ENCODE results near the gene MAP3K3. TPM values are rescaled to one million over a fixed set of nuclear protein-coding genes. Genes with fewer than 3 reads are reported as not detected.

MAP3K3 gene
- total and polyA plus RNA-seq, 2 donors (not counting 3 experiments of a cell fraction or from before 2014, with no cell fraction given): 56.6 to 81.0 TPM

DNA sequence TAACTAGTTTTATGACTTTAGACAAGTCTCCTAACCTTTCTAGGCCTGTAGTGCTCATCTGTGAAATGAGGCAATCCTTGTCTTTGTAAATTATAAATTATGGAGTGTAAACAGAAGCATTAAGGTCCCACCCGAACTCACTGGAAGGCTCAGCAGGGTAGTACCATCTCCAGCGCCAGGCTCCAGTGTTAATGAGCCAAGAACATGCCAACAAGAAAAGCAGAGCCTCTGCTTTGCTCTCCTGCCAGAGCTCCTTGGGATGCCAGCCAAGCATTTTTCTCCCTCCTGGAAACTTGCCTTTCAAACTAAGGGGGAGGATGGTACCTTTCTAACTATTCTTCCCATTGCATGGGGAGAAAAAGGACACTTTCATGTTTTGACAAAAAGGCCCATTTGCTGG is 62.8 kb downstream of the MAP3K3 start:
- intact Hi-C loops (cut with micrococcal nuclease): no loop called here

More for the DNA sequence above, 62.8 kb downstream of the MAP3K3 start:
- H3K9me1 ChIP-seq (replicated peaks; ENCODE audit: control insufficient read depth, extremely low read depth, insufficient read depth, low read length): no peaks in the 10 kb centered on the region
- BruUV-seq (replicated peaks): no TSS peak
- no peaks in the 10 kb centered on the region for H3K9me3 ChIP-seq (replicated peaks; ENCODE audit: control insufficient read depth, insufficient read depth, low read length)
- no peak overlapping the region for H3K27ac ChIP-seq (ENCODE audit: insufficient read depth, low read depth, low read length)
- no peak overlapping the region for H3K4me2 ChIP-seq (ENCODE audit: insufficient read depth, low read length)
- CTCF ChIA-PET: interaction anchor here (1.1 kb wide), 1 partner anchor 12 kb away, joined by 3 read pairs; no protein-coding TSS in a partner anchor
- POLR2A ChIA-PET: no interaction called here
- DNase-seq (ENCODE audit: low read depth, low spot score) (no peak), FAIRE-seq (peak; percentile 15)
- H4K20me1 ChIP-seq (replicated peaks; ENCODE audit: control insufficient read depth, extremely low read depth, insufficient read depth, low read length): no peaks in the 10 kb centered on the region
- H3K79me2 ChIP-seq (ENCODE audit: control insufficient read depth, insufficient read depth, low read length): peaks cover 3% of the 10 kb centered on the region
- no peak for TF ChIP-seq EZH2 (IDR thresholded peaks at IDR 0.05; ENCODE audit: borderline replicate concordance, low read depth, low read length, severe bottlenecking)
- no peak for TF ChIP-seq POLR2AphosphoS5 (IDR thresholded peaks at IDR 0.05; ENCODE audit: insufficient read depth, low read depth, low read length)
- TF ChIP-seq POLR2A (IDR thresholded peaks at IDR 0.05; ENCODE audit: low read depth, low read length): no peak
- TF ChIP-seq, protein P1, sequence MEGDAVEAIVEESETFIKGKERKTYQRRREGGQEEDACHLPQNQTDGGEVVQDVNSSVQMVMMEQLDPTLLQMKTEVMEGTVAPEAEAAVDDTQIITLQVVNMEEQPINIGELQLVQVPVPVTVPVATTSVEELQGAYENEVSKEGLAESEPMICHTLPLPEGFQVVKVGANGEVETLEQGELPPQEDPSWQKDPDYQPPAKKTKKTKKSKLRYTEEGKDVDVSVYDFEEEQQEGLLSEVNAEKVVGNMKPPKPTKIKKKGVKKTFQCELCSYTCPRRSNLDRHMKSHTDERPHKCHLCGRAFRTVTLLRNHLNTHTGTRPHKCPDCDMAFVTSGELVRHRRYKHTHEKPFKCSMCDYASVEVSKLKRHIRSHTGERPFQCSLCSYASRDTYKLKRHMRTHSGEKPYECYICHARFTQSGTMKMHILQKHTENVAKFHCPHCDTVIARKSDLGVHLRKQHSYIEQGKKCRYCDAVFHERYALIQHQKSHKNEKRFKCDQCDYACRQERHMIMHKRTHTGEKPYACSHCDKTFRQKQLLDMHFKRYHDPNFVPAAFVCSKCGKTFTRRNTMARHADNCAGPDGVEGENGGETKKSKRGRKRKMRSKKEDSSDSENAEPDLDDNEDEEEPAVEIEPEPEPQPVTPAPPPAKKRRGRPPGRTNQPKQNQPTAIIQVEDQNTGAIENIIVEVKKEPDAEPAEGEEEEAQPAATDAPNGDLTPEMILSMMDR (IDR thresholded peaks at IDR 0.05; ENCODE audit: extremely low read depth in 1 of 2, insufficient read depth in 1 of 2, low read depth in 1 of 2, low read length in 2 of 2): no peak
- TF ChIP-seq GATA2 (IDR thresholded peaks at IDR 0.05; ENCODE audit: insufficient read depth, insufficient read length, low read depth, low read length): no peak
- TF ChIP-seq, protein P2, sequence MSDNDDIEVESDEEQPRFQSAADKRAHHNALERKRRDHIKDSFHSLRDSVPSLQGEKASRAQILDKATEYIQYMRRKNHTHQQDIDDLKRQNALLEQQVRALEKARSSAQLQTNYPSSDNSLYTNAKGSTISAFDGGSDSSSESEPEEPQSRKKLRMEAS (IDR thresholded peaks at IDR 0.05; ENCODE audit: insufficient read depth, insufficient read length): no peak
- TF ChIP-seq MYC (IDR thresholded peaks at IDR 0.05; ENCODE audit: low read depth, low read length): no peak
- TF ChIP-seq JUN (IDR thresholded peaks at IDR 0.05; ENCODE audit: borderline replicate concordance, insufficient read depth, insufficient read length, low read depth): no peak
- H3K4me1 ChIP-seq (ENCODE audit: control insufficient read depth, extremely low read depth, insufficient read depth, low read length): peaks cover 17% of the 10 kb centered on the region
- no peak overlapping the region for H2AFZ ChIP-seq (ENCODE audit: low read depth, low read length)
- dilution Hi-C loops (cut with MboI; ENCODE audit: extremely low pct_ligation_motif_present, low sequenced_read_pairs): no loop called here
- H3K4me3 ChIP-seq (replicated peaks in 1 of 3; ENCODE audit: insufficient read depth in 1 of 3, low read depth in 1 of 3, low read length in 3 of 3): no peak overlapping the region
- H3K36me3 ChIP-seq (ENCODE audit: control insufficient read depth in 2 of 2, extremely low read depth in 1 of 2, insufficient read depth in 2 of 2, low read length in 2 of 2): peaks cover 9 to 41% of the 10 kb centered on the region in 2 experiments
- H3K27me3 ChIP-seq (ENCODE audit: control insufficient read depth in 2 of 2, insufficient read depth in 2 of 2, low read length in 2 of 2): no peaks in the 10 kb centered on the region
- no peak overlapping the region for H3K9ac ChIP-seq (replicated peaks; ENCODE audit: extremely low read depth, insufficient read depth, low read length)
